HL-60 (cell line): ENCODE data around the gene DOCK2.

Experiments
- DNase-seq, 2 experiments: peaks; one replicate each; pipeline ENCODE4 v3.0.0-alpha.2; 2010 to 2020; ENCODE audit warnings: low read depth in 1 of 2, low spot score in 1 of 2
- H3K27ac ChIP-seq: fragments of 250-450 bp; sonication (Bioruptor Pico); replicated peaks from 2 replicates; pipeline ENCODE4 v1.5.1; 2020; ENCODE audit warnings: mild to moderate bottlenecking, moderate library complexity
- H3K27me3 ChIP-seq: fragments of 250-450 bp; sonication (Bioruptor Pico); 2 replicates; pipeline ENCODE4 v1.5.1; 2021; ENCODE audit warnings: mild to moderate bottlenecking, moderate library complexity; ENCODE audit not compliant: insufficient read depth, poor library complexity, severe bottlenecking
- H3K4me3 ChIP-seq: replicated peaks from 2 replicates; pipeline ENCODE4 v1.5.1; 2011; ENCODE audit warnings: mild to moderate bottlenecking, control low read depth, low read length; ENCODE audit not compliant: insufficient read depth
- CTCF ChIP-seq: IDR thresholded peaks from one replicate; pipeline ENCODE4 v1.5.1; 2011; ENCODE audit warnings: low read length, control low read depth, inconsistent platforms; ENCODE audit not compliant: insufficient read depth
- GABPA ChIP-seq: IDR thresholded peaks from 2 replicates; pipeline ENCODE4 v1.6.1; 2012; ENCODE audit warnings: low read depth
- POLR2AphosphoS5 ChIP-seq: IDR thresholded peaks from 2 replicates; pipeline ENCODE4 v1.6.1; 2012; ENCODE audit warnings: low read depth
- REST ChIP-seq: IDR thresholded peaks from 2 replicates; pipeline ENCODE4 v1.6.1; 2012; ENCODE audit warnings: low read depth; ENCODE audit not compliant: insufficient replicate concordance
- SPI1 ChIP-seq: IDR thresholded peaks from 2 replicates; pipeline ENCODE4 v1.6.1; 2012; ENCODE audit warnings: low read depth, mild to moderate bottlenecking, borderline replicate concordance

DOCK2 gene

DNA sequence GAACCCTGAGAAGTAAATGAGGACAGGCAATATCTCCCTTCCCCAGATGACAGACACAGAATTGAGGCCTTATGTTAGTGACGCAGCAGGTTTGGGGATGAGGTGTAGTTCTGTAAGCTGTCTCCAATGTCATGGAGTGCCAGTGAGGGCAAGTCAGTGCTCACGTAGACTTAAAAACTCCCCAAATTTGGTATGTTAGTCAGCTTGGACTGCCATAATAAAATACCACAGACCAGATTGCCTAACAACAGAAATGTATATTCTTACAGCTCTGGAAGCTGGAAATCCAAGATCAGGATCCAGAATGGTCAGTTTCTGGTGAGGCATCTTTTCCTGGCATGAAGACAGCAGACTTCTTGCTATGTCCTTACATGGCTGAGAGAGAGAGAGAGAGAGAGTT lies 483.5 kb downstream of the DOCK2 start:
- Histone ChIP-seq H3K27me3 (no peaks in the 10 kb centered on the region), H3K27ac (no peak overlapping the region), H3K4me3 (no peak overlapping the region)
- TF ChIP-seq POLR2AphosphoS5 (no peak), SPI1 (no peak), CTCF (no peak), GABPA (no peak)
- no peak for DNase-seq

DNA sequence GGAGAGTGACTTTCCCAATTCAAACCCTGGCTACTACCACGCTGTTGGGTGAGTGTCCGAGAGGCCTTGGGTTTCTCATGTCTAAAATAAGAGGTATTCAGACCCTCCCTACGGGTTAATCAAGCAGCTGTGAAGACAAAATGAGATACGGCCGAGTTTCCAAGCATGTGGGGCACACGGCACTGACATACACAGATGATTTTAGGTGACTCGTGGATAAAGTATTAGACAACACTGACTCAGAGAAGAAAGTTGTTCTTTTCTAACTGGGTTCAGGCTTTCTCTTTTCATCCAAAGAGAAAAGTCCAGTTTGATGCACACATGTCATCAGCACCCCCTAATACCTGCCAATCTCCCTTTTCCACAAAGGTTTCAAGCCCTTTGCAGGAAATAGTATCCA lies 484.2 kb downstream of the DOCK2 start:
- DNase-seq, result no peak
- H3K27ac ChIP-seq, result no peak overlapping the region
- no peaks in the 10 kb centered on the region for H3K27me3 ChIP-seq
- no peak overlapping the region for H3K4me3 ChIP-seq
- TF ChIP-seq GABPA (no peak), CTCF (no peak), SPI1 (no peak), REST (no peak), POLR2AphosphoS5 (no peak)

DNA sequence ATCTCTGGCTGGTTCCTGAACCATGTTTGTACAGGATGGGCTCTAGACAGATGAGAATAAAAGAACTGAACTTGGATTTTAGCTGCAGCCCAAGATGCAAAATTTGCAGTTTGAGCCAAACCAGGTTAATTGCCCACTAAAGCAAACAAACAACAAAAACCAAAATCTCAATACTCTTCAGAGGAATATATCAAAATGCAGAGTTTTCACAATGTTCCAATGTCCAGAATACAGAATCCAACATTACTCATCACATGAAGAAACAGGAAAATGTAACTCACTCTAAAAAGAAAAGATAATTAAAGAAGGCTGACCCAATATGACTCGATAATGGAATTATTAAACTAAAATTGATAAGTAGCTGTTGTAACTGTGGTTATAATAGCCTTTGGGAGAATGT lies 489.0 kb downstream of the DOCK2 start:
- no peak for DNase-seq
- Histone ChIP-seq H3K27me3 (peaks cover 5% of the 10 kb centered on the region), H3K27ac (no peak overlapping the region), H3K4me3 (no peak overlapping the region)
- no peak for TF ChIP-seq CTCF
- no peak for TF ChIP-seq POLR2AphosphoS5
- no peak for TF ChIP-seq REST
- no peak for TF ChIP-seq GABPA
- TF ChIP-seq SPI1, result no peak

GRCh38 chr5:170126626-170127025 lies 489.6 kb downstream of the DOCK2 start:
- TF ChIP-seq GABPA (no peak), REST (no peak)
- H3K27ac ChIP-seq, result no peak overlapping the region
- no peak overlapping the region for H3K4me3 ChIP-seq
- peaks cover 5% of the 10 kb centered on the region for H3K27me3 ChIP-seq
- DNase-seq, result no peak
